HG02943 (cell line): ENCODE data around the gene NKD2.
"Not testable (repeated sequence)": the region's sequence is repeated elsewhere in the genome, so short reads cannot be mapped to it uniquely, and the experiment has no call there.

Experiments used
- ATAC-seq: cut with Tn5 transposase; IDR thresholded peaks from one replicate; pipeline ENCODE4 v1.9.1; 2021; ENCODE audit warnings: mild to moderate bottlenecking, low read depth, moderate library complexity; ENCODE audit not compliant: unreplicated experiment

Gene NKD2

GRCh38 chr5:1012313-1012841, 3.8 kb downstream of the NKD2 start:
- no peak for ATAC-seq

- ATAC-seq, result no peak
Measured at GRCh38 chr5:1012900-1013237, 4.3 kb downstream of the NKD2 start.

GRCh38 chr5:1013238-1013947, 4.8 kb downstream of the NKD2 start:
- no peak for ATAC-seq

GRCh38 chr5:1013948-1014301, 5.3 kb downstream of the NKD2 start:
- ATAC-seq, result no peak

- ATAC-seq, result no peak
Measured at GRCh38 chr5:1014346-1014745, 5.7 kb downstream of the NKD2 start.

GRCh38 chr5:1014781-1015221, 6.2 kb downstream of the NKD2 start:
- no peak for ATAC-seq

GRCh38 chr5:1015507-1015906, 6.9 kb downstream of the NKD2 start:
- no peak for ATAC-seq

- ATAC-seq, result no peak
Measured at GRCh38 chr5:1016036-1016435, 7.4 kb downstream of the NKD2 start.

- no peak for ATAC-seq
Measured at GRCh38 chr5:1016476-1016875, 7.9 kb downstream of the NKD2 start.

- no peak for ATAC-seq
Measured at GRCh38 chr5:1017056-1017455, 8.5 kb downstream of the NKD2 start.

- ATAC-seq, result no peak
Measured at GRCh38 chr5:1017691-1018455, 9.3 kb downstream of the NKD2 start.

- no peak for ATAC-seq
Measured at GRCh38 chr5:1018596-1018995, 10.0 kb downstream of the NKD2 start.

- ATAC-seq, result no peak
Measured at GRCh38 chr5:1019001-1019905, 10.7 kb downstream of the NKD2 start.

GRCh38 chr5:1020452-1020961, 11.9 kb downstream of the NKD2 start:
- no peak for ATAC-seq

GRCh38 chr5:1021136-1021968, 12.8 kb downstream of the NKD2 start:
- ATAC-seq, result no peak

- ATAC-seq, result not testable (repeated sequence)
Measured at GRCh38 chr5:1021969-1022336, 13.4 kb downstream of the NKD2 start.

GRCh38 chr5:1026700-1027621, 18.4 kb downstream of the NKD2 start:
- no peak for ATAC-seq

GRCh38 chr5:1027631-1028441, 19.2 kb downstream of the NKD2 start:
- ATAC-seq, result no peak
